SU-DHL-6 (cell line): ENCODE results near the gene SLC25A38.

Experiments used
- EZH2phosphoT487 ChIP-seq: fragments of 200-600 bp; sonication (generic), shearing (Covaris generic); conservative IDR thresholded peaks from 2 replicates; pipeline ENCODE4 v1.6.1; 2018; ENCODE audit warnings: mild to moderate bottlenecking, antibody characterized with exemption, low read length, moderate library complexity, mixed read lengths
- TF ChIP-seq, protein P1 (sequence below): fragments of 200-600 bp; sonication (generic); IDR thresholded peaks from one replicate; pipeline ENCODE4 v1.5.1; 2017; ENCODE audit warnings: antibody characterized with exemption, mild to moderate bottlenecking, low read length, moderate library complexity; ENCODE audit not compliant: insufficient read depth, poor library complexity, severe bottlenecking

DNA sequence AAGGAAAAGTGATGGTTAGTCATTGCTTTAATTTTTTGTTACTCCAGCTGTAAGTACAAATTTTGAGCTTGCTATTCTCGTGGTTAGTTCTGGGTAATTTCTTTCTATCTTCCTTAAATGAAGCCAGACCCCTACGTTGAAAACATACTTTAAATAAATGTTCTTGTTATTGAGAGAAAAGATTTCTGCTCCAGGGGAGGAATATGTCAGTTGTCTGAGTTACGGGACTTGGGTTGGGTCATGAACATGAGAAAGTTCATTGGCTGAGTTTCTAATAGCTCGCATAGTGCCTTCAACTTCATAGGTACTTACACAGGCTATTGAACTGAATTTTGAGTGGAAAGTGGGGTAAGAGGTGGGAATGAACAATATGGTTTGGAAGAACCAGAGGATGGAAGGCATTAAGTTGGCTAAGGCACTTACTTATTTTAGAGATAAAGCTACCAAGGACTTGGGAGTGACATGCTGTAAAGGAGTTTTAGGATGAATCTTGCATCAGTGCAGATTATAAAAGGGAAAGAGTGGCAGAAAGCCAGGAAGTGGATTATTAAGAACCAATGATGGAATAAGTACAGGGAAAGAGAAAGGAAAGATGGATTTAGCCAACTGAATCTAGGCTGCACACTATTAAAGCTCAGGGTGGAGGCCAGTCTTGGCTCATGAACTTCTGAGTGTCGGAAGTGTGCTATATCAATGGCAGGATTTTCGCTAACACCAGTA lies 24.8 kb downstream of the SLC25A38 start:
- TF ChIP-seq, protein P1, sequence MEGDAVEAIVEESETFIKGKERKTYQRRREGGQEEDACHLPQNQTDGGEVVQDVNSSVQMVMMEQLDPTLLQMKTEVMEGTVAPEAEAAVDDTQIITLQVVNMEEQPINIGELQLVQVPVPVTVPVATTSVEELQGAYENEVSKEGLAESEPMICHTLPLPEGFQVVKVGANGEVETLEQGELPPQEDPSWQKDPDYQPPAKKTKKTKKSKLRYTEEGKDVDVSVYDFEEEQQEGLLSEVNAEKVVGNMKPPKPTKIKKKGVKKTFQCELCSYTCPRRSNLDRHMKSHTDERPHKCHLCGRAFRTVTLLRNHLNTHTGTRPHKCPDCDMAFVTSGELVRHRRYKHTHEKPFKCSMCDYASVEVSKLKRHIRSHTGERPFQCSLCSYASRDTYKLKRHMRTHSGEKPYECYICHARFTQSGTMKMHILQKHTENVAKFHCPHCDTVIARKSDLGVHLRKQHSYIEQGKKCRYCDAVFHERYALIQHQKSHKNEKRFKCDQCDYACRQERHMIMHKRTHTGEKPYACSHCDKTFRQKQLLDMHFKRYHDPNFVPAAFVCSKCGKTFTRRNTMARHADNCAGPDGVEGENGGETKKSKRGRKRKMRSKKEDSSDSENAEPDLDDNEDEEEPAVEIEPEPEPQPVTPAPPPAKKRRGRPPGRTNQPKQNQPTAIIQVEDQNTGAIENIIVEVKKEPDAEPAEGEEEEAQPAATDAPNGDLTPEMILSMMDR: no peak
- no peak for TF ChIP-seq EZH2phosphoT487
